GM12878 (cell line): Measurements from ENCODE around the gene MLLT3. TPM values are rescaled to one million over a fixed set of nuclear protein-coding genes. Genes with fewer than 3 reads are reported as not detected.

ENCODE experiments used
- BHLHE40 ChIP-seq, 2 experiments: fragments of 450-650 bp in 1 of 2; IDR thresholded peaks; 2 replicates each; pipeline ENCODE4 v1.6.1; 2011 to 2017; ENCODE audit warnings: low read depth in 2 of 2, borderline replicate concordance in 1 of 2, improper control_type of control experiment in 1 of 2, low read length in 1 of 2, mild to moderate bottlenecking in 1 of 2
- CREB1 ChIP-seq: IDR thresholded peaks from 2 replicates; pipeline ENCODE4 v1.6.1; 2012; ENCODE audit warnings: low read depth, mild to moderate bottlenecking, inconsistent platforms
- MEF2A ChIP-seq: IDR thresholded peaks from 2 replicates; pipeline ENCODE4 v1.6.1; 2011; ENCODE audit warnings: low read depth, mild to moderate bottlenecking, low read length, moderate library complexity; ENCODE audit not compliant: insufficient read depth
- RAD51 ChIP-seq: fragments of 450-650 bp; IDR thresholded peaks from 2 replicates; pipeline ENCODE4 v1.6.1; 2016; ENCODE audit warnings: moderate library complexity, mild to moderate bottlenecking, inconsistent platforms
- polyA plus RNA-seq, 11 experiments: library from polyadenylated mRNA; depleted of rRNA in 4 of 11; unstranded in 6 of 11; stranded (reverse) in 5 of 11; fragments of >200 nt; fragmentation: Nextera tagmentation in 4 of 11; fragmentation: Illumina TruSeq in 1 of 11; extraction: Ambion mirVana in 4 of 11; extraction: Trizol in 1 of 11; gene quantifications; 1 replicate in 1 of 11; 2 replicates in 10 of 11; pipeline versions ENCODE4 v1.2.1 to v1.2.3, GENCODE V29; 2011 to 2016; ENCODE audit warnings: inconsistent platforms in 2 of 11, missing spikeins in 2 of 11, low read depth in 1 of 11
- total RNA-seq, 4 experiments: library from RNA; depleted of rRNA in 3 of 4; stranded (reverse); fragments of >200 nt in 3 of 4; fragmentation: Illumina TruSeq in 1 of 4; extraction: Trizol in 1 of 4; gene quantifications; 2 replicates each; pipeline versions ENCODE4 v1.2.1 to v1.2.3, GENCODE V29; 2013 to 2021
- TF ChIP-seq, protein P1 (sequence below): IDR thresholded peaks from 2 replicates; pipeline ENCODE4 v1.6.1; 2012; ENCODE audit warnings: low read depth, low read length, improper control_type of control experiment
- TF ChIP-seq, protein P2 (sequence below): IDR thresholded peaks from 2 replicates; pipeline ENCODE4 v1.6.1; 2012; ENCODE audit warnings: mild to moderate bottlenecking, low read depth, low read length
- TF ChIP-seq, protein P3 (sequence below): fragments of 450-650 bp; IDR thresholded peaks from 2 replicates; pipeline ENCODE4 v1.6.1; 2017; ENCODE audit warnings: low read depth, mild to moderate bottlenecking, moderate library complexity

Gene MLLT3
- total and polyA plus RNA-seq, 10 of the 15 experiments (the other 5 are each of a cell fraction or from before 2014, with no cell fraction given), result 17.7 to 72.3 (median 35.6) TPM

DNA sequence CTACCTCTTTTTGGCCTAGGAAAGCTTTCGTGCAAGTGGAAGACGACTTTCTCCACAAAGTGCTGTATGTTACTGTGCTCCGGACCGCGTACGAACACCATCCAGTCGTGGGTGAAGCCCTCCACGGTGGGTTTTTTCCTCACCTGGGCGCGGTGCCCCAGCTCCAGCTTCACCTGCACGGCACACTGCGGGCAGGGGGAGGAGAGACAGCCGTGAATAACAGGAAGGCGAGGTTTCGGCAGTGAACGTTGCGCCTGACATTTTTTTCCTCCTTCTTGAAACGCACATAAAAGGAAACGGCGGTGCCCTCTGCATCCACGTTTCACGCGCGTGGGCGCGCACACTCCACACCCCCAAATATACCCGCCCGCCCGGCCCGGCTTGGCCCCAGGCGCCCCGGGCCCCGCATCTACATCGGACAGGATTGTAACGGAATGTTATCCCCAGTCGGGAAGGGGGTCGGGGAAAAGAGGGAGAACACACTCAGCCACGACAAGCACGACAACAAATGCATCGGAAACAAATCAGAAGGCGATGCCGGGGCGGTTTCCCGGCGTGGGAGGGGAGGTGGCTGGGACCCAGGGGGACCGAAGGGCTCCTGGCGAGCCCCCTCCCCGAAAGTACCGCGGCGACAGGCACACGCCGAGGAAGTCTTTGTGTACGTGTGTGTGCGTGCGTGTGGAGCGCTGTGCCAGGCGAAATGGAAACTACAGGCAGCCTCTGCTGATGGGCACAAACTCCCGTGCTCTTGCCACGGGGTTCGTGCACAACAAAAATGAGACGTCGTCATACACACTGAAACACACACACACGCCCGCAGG is 1.4 kb downstream of the MLLT3 start (continued):
- TF ChIP-seq, protein P1, sequence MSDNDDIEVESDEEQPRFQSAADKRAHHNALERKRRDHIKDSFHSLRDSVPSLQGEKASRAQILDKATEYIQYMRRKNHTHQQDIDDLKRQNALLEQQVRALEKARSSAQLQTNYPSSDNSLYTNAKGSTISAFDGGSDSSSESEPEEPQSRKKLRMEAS, result no peak
- no peak for TF ChIP-seq RAD51
- TF ChIP-seq, protein P2, sequence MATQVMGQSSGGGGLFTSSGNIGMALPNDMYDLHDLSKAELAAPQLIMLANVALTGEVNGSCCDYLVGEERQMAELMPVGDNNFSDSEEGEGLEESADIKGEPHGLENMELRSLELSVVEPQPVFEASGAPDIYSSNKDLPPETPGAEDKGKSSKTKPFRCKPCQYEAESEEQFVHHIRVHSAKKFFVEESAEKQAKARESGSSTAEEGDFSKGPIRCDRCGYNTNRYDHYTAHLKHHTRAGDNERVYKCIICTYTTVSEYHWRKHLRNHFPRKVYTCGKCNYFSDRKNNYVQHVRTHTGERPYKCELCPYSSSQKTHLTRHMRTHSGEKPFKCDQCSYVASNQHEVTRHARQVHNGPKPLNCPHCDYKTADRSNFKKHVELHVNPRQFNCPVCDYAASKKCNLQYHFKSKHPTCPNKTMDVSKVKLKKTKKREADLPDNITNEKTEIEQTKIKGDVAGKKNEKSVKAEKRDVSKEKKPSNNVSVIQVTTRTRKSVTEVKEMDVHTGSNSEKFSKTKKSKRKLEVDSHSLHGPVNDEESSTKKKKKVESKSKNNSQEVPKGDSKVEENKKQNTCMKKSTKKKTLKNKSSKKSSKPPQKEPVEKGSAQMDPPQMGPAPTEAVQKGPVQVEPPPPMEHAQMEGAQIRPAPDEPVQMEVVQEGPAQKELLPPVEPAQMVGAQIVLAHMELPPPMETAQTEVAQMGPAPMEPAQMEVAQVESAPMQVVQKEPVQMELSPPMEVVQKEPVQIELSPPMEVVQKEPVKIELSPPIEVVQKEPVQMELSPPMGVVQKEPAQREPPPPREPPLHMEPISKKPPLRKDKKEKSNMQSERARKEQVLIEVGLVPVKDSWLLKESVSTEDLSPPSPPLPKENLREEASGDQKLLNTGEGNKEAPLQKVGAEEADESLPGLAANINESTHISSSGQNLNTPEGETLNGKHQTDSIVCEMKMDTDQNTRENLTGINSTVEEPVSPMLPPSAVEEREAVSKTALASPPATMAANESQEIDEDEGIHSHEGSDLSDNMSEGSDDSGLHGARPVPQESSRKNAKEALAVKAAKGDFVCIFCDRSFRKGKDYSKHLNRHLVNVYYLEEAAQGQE, result no peak
- TF ChIP-seq, protein P3, sequence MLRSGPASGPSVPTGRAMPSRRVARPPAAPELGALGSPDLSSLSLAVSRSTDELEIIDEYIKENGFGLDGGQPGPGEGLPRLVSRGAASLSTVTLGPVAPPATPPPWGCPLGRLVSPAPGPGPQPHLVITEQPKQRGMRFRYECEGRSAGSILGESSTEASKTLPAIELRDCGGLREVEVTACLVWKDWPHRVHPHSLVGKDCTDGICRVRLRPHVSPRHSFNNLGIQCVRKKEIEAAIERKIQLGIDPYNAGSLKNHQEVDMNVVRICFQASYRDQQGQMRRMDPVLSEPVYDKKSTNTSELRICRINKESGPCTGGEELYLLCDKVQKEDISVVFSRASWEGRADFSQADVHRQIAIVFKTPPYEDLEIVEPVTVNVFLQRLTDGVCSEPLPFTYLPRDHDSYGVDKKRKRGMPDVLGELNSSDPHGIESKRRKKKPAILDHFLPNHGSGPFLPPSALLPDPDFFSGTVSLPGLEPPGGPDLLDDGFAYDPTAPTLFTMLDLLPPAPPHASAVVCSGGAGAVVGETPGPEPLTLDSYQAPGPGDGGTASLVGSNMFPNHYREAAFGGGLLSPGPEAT, result no peak
- TF ChIP-seq CREB1, result no peak
- no peak for TF ChIP-seq MEF2A
- peak in 1 of 2 experiments; percentile 35; a peak in 1 of 4 replicates for TF ChIP-seq BHLHE40 (IDR thresholded peaks at IDR 0.05; ENCODE audit: borderline replicate concordance in 1 of 2, low read depth in 2 of 2, low read length in 1 of 2)
- TF ChIP-seq, all 136 proteins: peak for 7
